CD4-positive, alpha-beta T cell treated with Interleukin-17A for 4 hours (primary cell): ENCODE results near the gene CNTNAP2.

ENCODE experiments used
- DNase-seq: peaks from one replicate; pipeline ENCODE4 v3.0.0-alpha.2; 2020; ENCODE audit warnings: mixed read lengths

Gene CNTNAP2

DNA sequence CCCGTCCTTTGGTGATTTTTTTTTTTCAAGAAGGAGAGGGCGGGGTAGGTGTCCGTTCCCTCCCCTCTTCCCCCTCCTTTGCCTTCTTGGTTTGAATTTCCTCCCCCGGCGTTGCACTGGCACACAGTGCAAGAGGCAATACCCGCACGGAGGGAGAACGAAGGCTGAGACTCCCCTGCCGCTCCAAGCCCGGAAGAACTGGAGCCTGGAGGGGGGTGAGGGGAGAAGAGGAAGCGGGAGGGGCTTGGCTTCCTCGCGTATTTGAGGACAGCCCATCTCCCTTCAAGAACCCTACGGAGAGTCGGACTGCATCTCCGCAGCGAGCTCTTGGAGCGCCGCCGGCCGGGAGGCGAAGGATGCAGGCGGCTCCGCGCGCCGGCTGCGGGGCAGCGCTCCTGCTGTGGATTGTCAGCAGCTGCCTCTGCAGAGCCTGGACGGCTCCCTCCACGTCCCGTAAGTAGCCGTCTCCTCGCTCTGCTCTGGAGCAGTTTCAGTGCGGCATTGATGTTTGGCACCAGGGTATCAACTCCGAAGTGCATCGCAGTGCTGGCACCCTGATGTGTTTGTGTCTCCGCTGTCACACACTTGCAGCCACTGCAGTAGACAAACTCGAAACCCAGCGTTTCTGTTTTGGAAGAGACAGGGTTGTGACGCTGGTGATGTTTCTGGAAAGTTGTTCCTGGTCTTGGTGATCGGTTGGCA lies at the start of gene CNTNAP2:
Gene CNTNAP2 (plus strand): TSS at position 281 of the 702 bp plus-strand sequence. CDS start 76 bp downstream, at position 357.
- no peak for DNase-seq

DNA sequence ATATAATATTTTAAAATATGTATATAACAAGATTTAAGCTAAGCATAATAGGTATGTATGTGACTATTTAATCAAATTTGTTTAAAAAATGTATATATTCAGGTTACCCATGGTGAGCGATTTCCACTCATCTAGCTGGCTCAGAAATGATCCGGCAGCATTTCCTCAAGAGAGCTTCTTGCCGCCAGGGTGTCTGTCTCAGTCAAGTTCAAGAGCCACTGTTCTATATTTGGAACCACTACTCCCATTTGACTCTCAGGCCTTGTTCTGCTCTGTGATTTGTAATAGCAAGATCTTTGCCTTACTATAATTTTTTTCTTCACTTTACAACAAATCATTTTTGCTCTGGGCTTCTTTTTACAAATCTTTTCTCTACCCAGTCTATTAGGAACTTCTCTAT lies 48.7 kb upstream of the CNTNAP2 start:
- DNase-seq: no peak

DNA sequence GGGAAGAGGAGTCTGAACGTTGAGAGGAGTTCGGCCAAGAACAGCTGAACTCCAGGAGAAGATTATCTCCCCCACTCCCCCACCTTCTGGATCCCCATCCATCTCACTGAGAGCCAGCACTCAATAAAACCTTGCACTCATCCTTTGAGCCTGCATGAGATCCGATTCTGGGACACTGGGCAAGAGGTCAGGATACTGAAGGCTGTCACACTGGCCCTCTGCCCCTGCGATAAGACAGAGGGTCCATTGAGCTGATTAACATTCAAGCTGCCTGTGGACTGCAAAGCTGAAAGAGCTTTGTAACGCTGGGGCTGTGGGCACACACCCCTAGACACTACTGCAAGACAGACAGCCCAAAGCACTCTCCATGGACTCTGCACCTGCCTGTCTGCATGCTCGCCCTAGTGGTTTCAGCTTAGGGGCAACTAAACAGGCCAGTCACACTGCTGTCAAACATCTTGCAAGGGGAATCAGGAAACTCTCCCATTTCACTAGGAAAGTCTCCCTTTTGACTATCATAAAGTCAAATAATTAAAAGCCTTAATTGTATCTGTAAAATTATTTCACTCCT lies 42.3 kb upstream of the CNTNAP2 start:
- DNase-seq: no peak

DNA sequence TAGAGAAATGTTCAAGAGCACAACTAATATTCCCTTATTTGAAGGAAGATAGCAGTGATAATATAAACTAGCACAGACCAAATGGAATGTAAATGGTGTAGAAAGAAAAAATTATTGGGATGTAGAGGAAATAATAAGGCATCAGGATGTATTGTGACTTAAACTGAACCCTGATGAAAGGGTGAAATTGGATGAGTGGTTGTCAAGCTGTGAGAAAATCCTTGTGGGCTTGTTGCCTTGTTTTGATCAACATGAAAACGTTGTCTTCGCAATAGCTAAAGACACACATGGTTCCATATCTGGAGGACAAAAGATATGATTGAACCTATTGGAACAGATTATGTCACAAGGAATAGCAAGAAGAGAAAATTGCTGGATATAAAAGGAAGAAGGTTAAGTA lies 40.3 kb upstream of the CNTNAP2 start:
- DNase-seq: no peak

DNA sequence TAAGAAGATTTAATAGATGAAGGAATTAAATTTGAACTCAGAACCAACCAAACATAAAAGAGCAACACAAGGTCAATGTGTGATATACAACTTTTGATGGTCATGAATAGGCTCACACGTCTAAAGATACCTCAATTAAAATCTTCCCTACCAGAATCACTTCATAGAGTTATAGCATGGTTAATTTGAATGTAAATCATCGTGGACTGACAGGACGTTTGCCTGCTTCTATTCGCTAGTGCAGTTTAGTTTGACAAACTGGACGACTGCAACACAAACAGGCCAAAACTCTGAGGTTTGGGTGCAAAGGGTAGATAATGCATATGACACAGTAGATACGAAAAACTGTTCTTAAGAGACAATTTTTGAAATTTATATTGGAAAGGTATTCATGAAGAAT lies 32.5 kb upstream of the CNTNAP2 start:
- DNase-seq: no peak

DNA sequence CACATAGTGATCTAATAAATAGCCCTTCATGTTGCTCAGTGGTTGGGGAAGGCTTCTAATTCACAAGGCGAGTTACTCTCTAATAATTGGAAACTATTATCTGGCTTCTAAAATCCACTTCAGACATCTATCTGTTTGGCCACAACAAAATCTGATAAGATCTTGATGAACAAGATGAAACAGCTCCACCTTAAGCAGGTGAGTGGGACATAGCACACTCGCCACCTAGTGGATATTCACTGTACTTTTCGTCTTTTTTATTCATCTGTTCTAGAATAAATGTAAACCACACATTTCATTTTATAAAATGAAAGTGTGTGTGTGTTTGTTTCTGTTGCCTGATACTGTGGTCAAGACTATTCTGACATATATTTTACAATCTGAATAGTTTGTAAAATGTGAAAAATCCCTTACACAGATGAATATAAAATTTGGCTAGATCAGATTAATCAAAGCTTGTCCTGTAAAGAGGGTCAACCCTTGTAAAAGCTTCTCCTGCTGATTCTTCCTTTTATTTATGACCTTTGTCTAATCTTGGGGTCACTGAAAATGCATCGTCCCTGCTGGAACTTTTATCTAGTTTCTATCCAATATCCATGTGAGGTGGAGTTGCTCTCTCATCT lies 26.5 kb upstream of the CNTNAP2 start:
- no peak for DNase-seq

DNA sequence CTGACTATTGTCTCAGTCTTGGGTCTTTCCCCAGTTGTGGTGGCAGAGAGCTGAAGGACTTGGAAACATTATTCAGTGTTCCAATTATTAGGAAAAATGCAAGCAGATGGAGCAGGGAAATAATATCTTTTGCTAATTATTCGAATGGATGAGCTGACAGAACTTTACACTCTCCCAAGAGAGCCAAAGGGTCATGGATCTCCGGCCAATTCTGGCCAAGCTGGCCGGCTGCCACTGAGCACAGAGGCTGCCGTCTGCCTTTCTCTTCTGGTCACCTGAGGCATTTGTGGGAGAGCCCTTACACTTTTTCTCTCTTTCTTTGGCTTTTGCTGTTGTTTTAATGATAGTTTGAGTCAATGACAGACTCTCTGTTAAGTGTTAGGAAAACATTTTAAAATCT lies 22.2 kb upstream of the CNTNAP2 start:
- DNase-seq: no peak

DNA sequence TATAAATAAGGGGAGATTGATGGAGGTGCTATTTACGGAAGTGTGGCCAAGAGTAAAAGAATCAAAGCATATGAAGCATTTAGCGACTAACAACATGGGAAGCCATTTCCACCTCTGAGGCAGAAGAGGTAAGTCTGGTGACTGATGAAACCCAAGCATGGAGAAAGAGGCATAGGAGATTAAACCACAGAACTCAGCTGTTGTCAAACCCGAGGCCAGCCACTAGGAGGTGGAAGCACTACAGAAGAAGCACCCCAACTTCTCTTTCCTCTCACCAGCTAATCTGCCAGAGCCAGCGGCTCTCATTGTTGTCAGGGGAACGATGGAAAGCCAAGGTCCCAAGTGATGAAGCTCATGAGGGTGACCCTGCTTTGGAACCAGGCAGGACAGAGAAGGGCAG lies 19.6 kb upstream of the CNTNAP2 start:
- no peak for DNase-seq

DNA sequence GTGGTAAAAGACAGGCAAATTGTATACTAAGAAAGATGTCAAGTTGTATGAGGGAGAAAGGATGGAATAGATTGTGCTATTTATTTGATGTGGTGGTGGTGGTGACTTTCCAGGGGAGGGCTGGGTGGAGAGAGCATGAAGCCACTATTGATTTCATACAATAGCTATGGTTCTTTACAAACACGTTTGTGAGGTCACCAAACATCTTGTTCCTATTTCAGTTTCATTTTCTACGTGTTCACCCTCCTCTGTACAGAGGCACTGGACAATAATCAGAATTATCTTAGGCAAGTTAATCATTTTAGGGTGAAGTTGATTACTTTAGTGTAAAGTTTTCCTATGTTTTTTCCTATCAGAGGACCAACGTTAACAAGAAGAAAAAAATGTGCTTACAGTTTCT lies 10.3 kb upstream of the CNTNAP2 start:
- DNase-seq: no peak

DNA sequence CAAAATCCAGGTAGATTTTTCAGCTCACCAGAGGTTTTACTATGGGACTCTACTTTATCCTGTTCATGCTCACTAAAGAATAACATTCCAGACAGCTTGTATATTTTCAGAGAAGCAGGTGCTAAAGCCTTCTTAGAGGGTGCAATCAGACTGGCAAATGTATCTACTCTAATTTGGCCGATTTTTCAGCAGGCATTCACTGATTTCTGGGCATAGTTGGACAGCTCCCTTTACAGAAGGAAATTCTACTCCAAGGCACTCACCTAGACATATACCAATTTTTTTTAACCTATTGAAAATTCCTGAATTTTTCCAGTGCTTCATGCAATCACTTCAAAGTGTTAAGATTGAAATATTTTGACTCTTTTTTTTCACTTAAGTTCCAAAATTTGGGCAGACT lies 3.8 kb upstream of the CNTNAP2 start:
- DNase-seq: no peak

DNA sequence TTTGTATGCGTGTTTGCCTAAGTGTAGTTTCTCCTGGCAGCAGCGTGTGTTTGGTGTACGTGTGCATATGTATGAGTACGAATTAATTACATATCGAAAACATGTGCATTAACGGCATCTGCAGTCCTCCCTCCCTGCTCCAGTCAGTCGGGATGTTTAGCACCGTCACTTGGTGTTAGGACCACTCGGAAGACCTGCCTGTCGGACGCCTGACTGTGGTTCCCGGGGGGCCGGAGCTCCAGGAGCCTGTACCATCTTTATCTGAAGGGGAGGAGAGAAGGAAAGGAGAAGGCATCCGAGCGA lies 1.1 kb upstream of the CNTNAP2 start:
- no peak for DNase-seq

DNA sequence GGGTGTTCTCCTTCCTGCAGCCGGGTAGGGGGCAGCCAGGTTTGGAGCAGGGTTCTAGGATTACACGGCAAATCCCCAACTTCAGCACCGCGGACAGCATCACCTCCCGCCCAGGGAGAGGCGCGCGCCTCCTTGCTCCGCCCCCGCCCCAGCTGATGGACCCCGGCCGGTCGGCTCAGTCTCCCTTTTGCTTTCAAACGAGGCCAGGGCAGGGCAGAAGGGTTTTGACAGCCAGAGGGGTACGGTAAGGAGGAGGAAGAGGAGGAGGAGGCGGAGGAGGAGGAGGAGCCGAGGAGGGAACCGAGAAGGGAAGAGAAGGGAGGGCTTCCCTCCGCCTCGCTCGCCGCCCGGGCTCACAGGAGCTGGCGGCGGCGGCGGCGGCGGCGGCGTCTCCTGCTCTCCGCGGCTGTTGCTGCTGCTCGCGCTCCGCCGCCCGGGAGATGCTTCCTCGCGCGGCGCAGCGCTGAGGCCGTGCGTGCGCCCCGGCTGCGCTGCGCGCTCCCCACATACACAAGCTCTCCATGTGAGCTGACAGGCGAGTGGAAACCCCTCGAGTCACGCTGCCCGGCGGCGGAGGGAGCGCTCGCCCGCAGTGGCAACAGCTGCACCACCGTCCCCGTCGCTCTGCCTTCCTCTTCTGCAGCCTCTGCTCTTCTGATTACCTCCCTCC lies 615 bp upstream of the CNTNAP2 start:
- DNase-seq: no peak

DNA sequence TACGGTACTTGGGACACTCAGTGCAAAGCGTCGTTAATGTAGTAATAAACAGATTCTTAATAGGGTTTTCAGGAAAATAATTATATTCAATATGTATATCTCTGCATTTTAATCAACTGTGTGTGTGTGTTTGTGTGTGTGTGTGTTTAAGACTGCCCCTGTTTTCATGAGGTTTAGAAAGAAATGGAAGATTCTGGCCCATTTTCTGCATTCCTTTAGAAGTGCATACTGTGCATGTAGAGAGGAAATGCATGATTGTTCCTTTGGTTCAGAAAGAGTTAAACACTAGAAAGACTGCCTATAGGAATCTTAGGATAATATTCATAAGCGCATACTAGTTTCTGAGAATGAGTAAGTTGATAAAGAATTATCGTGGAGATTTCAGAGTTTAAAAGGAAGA lies 975 bp downstream of the CNTNAP2 start:
- DNase-seq: no peak

DNA sequence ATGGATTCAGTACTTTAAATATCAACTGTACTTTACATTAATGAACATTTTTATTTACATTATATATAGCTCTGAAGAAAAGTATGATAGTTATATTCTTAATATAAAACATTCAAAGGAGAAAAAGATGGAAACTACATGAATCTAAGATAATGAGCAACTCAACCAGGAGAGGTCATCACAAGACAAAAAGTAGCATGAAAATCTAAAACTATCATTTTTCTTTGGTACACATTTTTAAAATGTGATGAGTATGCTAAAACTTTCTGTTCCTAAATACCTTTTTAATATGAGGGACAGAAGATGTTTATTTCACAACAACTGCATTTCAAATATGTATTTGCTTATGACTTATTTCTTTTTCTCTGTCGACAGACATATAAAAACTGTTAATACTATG lies 2.4 kb downstream of the CNTNAP2 start:
- DNase-seq: no peak

DNA sequence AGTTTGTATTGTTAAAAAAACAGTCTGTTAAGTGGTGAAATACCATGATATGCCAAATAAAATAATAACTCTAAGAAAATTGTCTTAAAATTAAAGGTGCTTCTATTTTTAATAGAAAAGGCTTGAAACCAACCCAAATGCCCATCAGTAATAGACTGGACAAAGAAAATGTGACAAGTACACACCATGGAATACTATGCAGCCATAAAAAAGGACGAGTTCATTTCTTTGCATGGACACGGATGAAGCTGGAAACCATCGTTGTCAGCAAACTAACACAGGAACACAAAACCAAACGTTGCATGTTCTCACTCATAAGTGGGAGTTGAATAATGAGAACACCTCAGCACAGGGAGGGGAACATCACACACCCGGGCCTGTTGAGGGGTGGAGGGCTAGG lies 7.1 kb downstream of the CNTNAP2 start:
- DNase-seq: no peak

DNA sequence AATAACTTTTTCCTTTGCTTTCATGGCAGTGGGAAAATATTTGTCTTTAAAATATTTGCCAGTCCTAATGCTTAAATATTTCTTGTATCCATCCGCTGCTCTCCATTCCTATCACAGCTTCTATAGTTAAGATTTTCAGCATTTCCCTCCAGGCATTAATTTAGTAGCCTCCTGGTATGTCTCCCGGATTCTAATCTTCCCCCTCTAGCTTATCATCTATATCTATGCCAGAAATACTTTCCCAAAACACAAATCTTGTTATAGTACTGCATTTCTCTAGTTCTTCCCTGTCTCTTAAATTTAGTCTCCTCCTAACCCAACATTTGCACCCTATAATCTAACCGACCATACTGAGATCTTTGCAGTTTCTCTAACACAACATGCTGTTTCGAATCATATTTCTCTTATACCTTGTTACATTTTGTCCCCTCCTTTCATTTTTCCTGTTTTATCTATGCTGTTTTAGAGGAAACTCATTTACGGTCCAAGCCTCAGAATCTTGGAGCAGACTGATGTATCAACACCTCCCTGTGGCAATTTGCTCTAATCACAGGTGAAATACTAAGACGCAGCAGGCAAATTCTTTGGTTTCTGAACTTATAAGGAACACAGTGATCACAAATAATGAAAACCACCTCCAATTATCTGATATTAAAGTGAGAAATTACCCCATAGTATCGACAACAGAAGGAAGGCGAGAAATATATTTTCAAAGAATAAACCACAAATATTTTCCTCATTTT lies 10.3 kb downstream of the CNTNAP2 start:
- DNase-seq: no peak

DNA sequence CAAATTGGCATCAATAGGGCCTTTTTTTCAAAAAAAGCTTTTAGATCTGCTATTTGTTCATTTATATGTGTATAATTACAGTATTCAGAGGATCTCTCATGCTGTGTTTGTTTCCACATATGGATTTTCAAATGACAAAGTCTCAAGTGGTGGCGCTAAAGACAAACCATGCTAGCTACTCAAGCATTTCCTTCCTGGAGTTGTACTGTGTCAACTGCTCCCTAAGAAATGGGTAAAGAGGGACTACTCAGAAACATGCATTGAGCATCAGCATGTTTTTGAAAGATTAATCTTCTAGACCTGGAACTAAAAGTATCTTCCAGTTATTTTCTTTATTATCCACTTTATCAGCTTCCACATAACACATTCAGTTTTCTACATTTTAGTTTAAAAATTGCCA lies 12.7 kb downstream of the CNTNAP2 start:
- DNase-seq: no peak

DNA sequence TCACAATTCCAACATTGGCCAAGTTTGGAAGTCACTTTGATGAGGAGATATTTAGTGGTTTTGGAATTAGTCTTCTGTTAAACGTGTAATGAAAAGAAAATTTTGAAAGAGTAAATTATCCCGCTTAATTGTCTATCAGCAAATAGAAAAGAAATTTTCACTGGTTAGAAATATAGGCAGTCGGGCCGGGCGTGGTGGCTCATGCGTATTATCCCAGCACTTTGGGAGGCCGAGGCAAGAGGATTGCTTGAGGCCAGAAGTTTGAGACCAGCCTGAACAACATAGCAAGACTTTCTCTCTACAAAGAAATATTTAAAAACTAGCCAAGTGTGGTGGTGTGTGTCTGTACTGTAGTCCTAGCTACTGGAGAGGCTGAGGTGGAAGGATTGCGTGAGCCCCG lies 13.4 kb downstream of the CNTNAP2 start:
- no peak for DNase-seq

DNA sequence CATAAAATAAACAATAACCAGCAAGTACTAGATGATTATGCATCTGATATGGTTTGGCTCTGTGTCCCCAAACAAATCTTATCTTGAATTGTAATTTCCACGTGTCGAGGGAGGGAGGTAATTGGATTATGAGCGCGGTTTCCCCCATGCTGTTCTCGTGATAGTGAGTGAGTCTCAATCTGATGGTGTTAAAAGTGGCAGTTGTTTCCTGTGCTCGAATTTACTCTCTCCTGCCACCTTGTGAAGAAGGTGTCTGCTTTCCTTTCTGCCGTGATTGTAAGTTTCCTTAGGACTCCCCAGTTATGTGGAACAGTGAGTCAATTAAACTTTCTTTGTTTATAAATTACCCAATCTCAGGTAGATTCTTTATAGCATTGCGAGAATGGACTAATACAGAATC lies 15.1 kb downstream of the CNTNAP2 start:
- DNase-seq: no peak

DNA sequence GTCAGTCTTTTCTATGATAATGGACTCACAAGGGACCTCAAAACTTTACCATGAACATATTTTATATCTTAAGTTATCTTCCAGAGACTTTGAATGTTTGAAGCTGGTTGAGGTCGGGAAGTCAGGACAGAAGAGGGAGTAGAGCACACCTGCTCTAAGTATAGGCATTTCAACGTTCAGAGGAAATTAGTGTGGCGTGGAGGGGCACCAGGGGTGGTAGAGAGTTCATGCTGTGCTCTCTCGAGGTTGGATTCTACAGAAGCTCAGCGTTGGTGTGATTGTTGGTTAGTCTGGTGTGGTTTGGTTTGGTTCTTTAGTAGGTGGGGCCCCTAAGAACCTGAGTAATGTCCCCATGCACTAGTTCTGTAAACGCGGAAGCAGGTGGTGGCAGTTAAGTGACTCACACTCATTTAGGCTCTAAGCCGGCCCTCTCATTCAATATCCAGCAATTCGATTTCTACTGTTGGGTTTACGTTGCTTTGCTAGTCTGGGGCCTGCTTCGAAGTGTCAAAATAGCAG lies 19.8 kb downstream of the CNTNAP2 start:
- DNase-seq: no peak

DNA sequence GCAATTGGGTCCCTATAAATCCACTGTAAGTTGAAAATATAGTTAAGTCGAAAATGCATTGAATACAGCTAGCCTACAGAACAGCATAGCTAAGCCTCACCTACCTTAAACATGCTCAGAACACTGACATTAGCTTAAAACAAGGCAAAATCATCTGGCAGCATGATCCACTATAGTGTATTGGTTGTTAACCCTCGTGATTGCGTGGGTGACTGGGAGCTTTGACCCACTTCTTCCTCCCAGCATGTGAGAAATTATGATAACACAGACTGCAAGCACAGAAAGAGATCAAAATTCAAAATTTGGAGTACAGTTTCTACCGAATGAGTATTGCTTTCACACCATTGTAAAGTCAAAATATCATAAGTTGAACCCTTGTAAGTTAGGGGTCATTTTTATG lies 22.3 kb downstream of the CNTNAP2 start:
- DNase-seq: no peak

DNA sequence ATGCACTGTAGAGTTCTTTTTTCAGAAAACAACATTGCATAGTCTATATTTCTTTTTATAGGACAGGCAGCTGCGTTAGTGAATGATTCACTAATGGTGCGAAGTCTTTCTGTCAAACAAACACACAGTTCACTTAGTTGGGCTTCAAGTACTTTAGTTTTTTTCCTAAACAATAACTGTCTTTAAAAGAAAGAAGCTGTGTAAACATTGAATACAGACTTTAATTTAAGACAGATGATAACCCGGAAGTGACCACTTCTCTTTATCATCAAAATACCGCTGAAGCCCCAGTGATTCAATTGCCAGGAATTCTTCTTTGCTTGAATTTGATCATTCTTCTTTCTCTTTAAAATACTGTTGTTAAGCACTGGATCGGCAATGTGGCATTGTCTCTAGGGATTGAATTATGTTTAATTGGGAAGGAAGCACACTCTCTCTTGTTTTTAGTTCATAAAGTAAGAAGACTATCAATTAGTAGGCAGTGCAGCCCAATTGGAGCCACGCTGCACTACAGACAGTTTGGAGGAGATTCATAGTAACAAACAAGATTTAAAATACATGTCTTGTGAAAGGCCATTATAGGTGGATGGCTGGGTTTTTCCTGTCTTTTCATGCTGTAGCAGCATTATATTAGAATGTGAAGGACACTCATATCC lies 30.4 kb downstream of the CNTNAP2 start:
- no peak for DNase-seq

DNA sequence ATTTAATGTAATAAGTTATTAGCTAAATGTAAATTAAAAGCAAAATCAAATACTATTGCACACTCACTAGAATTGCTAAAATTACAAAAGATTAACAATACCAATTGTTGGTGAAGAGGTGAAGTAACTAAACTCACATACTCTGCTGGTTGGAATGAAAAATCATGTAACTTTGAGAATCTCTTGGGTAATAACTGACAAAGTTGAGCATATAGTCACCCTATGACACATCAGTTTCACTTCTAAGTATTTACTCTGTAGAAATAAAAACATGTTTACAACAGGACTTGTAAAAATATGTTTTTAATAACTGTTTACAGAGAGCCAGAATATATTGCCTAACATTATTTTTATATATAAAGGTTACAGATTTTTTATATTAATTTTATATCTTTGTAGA lies 33.6 kb downstream of the CNTNAP2 start:
- no peak for DNase-seq
